Activated T-helper 17 cell treated with anti-CD3 and anti-CD28 coated beads, Interleukin-2, amount 50 U/mL, for 72 hours (primary cell): ENCODE results near the gene TTC16. TPM values are rescaled to one million over a fixed set of nuclear protein-coding genes. Genes with fewer than 3 reads are reported as not detected.
"Not testable (repeated sequence)": the region's sequence is repeated elsewhere in the genome, so short reads cannot be mapped to it uniquely, and the experiment has no call there.

Experiments
- ATAC-seq: fragments of 150-1000 bp; cut with Tn5 transposase; replicated peaks from 2 replicates; pipeline ENCODE4 v1.10.0; 2021; ENCODE audit warnings: mild to moderate bottlenecking, moderate library complexity
- H3K27ac Mint-ChIP-seq: one replicate; pipeline ENCODE4 v1.8.0; 2022; ENCODE audit warnings: mixed read lengths
- H3K27me3 Mint-ChIP-seq: one replicate; pipeline ENCODE4 v1.8.0; 2022; ENCODE audit warnings: mixed read lengths
- H3K36me3 Mint-ChIP-seq: one replicate; pipeline ENCODE4 v1.8.0; 2022; ENCODE audit warnings: low read depth, mild to moderate bottlenecking, mixed read lengths
- H3K4me1 Mint-ChIP-seq: one replicate; pipeline ENCODE4 v1.8.0; 2022; ENCODE audit warnings: mixed read lengths
- H3K4me3 Mint-ChIP-seq: one replicate; pipeline ENCODE4 v1.8.0; 2022; ENCODE audit warnings: mild to moderate bottlenecking, mixed read lengths
- H3K9me3 Mint-ChIP-seq: one replicate; pipeline ENCODE4 v1.8.0; 2022; ENCODE audit warnings: mixed read lengths
- total RNA-seq, 2 donors: library from RNA; stranded (reverse); gene quantifications; one replicate each; pipeline ENCODE4 v1.2.3, GENCODE V29; 2022

Gene TTC16
- total RNA-seq, 2 donors from 2014 or later = 1.8 to 2.0 TPM

- Mint-ChIP-seq H3K27ac (peak overlapping the region; percentile 99), H3K4me1 (peaks cover 18% of the 10 kb centered on the region), H3K9me3 (no peaks in the 10 kb centered on the region), H3K27me3 (no peaks in the 10 kb centered on the region), H3K36me3 (peaks cover 29% of the 10 kb centered on the region), H3K4me3 (peak overlapping the region; percentile 100)
- ATAC-seq = no peak
Measured at GRCh38 chr9:127780126-127780885, 64.4 kb downstream of the TTC16 start.

- Mint-ChIP-seq H3K27ac (peak overlapping the region; percentile 99), H3K36me3 (peaks cover 29% of the 10 kb centered on the region)
Measured at GRCh38 chr9:127780909-127781308, 65.0 kb downstream of the TTC16 start.

More at GRCh38 chr9:127780909-127781308, 65.0 kb downstream of the TTC16 start:
- not testable (repeated sequence) for H3K27me3 Mint-ChIP-seq, H3K4me3 Mint-ChIP-seq, ATAC-seq, H3K9me3 Mint-ChIP-seq
- peaks cover 18% of the 10 kb centered on the region for H3K4me1 Mint-ChIP-seq

Other genes starting within 250 kb of the TTC16 start
- 10 to 100 TPM; 14.7 to 17.1 TPM for gene STXBP1, start 103.8 kb upstream of the TTC16 start, total RNA-seq
- gene CFAP157, start 9.1 kb upstream of the TTC16 start, total RNA-seq = under 1 TPM in 1 of 2 donors, not detected in 1; 0.13 TPM
- gene PTRH1, start 416 bp upstream of the TTC16 start, total RNA-seq = 10 to 100 TPM in 1 of 2 donors, 1 to 10 TPM in 1; 6.5 to 13.5 TPM
- gene TOR2A, start 19.2 kb downstream of the TTC16 start, total RNA-seq = 10 to 100 TPM in 1 of 2 donors, 1 to 10 TPM in 1; 8.5 to 15.7 TPM
- gene SH2D3C, start 62.6 kb downstream of the TTC16 start, total RNA-seq = 10 to 100 TPM; 27.6 to 46.8 TPM
- 10 to 100 TPM; 82.8 to 94.2 TPM for gene CDK9, start 70.0 kb downstream of the TTC16 start, total RNA-seq
- 10 to 100 TPM; 56.7 to 95.6 TPM for gene FPGS, start 86.8 kb downstream of the TTC16 start, total RNA-seq
- 10 to 100 TPM in 1 of 2 donors, 1 to 10 TPM in 1; 10.0 to 18.7 TPM for gene ENG, start 138.6 kb downstream of the TTC16 start, total RNA-seq
- 10 to 100 TPM; 23.2 to 79.0 TPM for gene AK1, start 161.6 kb downstream of the TTC16 start, total RNA-seq
- 100 to 1,000 TPM in 1 of 2 donors, 10 to 100 TPM in 1; 61.7 to 124 TPM for gene ST6GALNAC6, start 183.5 kb downstream of the TTC16 start, total RNA-seq
- gene ST6GALNAC4, start 201.0 kb downstream of the TTC16 start, total RNA-seq = 10 to 100 TPM; 19.6 to 19.8 TPM
- 1 to 10 TPM; 2.6 to 3.7 TPM for gene PIP5KL1, start 214.7 kb downstream of the TTC16 start, total RNA-seq
- 10 to 100 TPM; 29.4 to 54.5 TPM for gene DPM2, start 221.8 kb downstream of the TTC16 start, total RNA-seq